GM21515 (cell line): Measurements from ENCODE around the gene CEMIP2.

ENCODE experiments used
- ATAC-seq: cut with Tn5 transposase; IDR thresholded peaks from one replicate; pipeline ENCODE4 v1.9.1; 2021; ENCODE audit not compliant: unreplicated experiment

CEMIP2 gene

GRCh38 chr9:71647094-71647591, 121.2 kb downstream of the CEMIP2 start:
- no peak for ATAC-seq

- no peak for ATAC-seq
Measured at GRCh38 chr9:71646131-71646530, 122.2 kb downstream of the CEMIP2 start.

- ATAC-seq: no peak
Measured at GRCh38 chr9:71644819-71645362, 123.4 kb downstream of the CEMIP2 start.

- no peak for ATAC-seq
Measured at GRCh38 chr9:71643330-71643729, 125.0 kb downstream of the CEMIP2 start.

GRCh38 chr9:71642056-71642455, 126.3 kb downstream of the CEMIP2 start:
- no peak for ATAC-seq

- ATAC-seq: no peak
Measured at GRCh38 chr9:71638627-71639026, 129.7 kb downstream of the CEMIP2 start.

GRCh38 chr9:71637926-71638325, 130.4 kb downstream of the CEMIP2 start:
- ATAC-seq: no peak

GRCh38 chr9:71637375-71637774, 130.9 kb downstream of the CEMIP2 start:
- ATAC-seq: no peak

- ATAC-seq: no peak
Measured at GRCh38 chr9:71636143-71636839, 132.0 kb downstream of the CEMIP2 start.

GRCh38 chr9:71634752-71635151, 133.6 kb downstream of the CEMIP2 start:
- no peak for ATAC-seq
